HG02678 (cell line): ENCODE measurements around the gene SLC22A2.

ENCODE experiments used
- ATAC-seq: cut with Tn5 transposase; IDR thresholded peaks from one replicate; pipeline ENCODE4 v1.9.1; 2021; ENCODE audit warnings: mild to moderate bottlenecking, moderate library complexity; ENCODE audit not compliant: unreplicated experiment

The SLC22A2 gene

GRCh38 chr6:160172704-160173103 is 85.9 kb downstream of the SLC22A2 start:
- no peak for ATAC-seq

DNA sequence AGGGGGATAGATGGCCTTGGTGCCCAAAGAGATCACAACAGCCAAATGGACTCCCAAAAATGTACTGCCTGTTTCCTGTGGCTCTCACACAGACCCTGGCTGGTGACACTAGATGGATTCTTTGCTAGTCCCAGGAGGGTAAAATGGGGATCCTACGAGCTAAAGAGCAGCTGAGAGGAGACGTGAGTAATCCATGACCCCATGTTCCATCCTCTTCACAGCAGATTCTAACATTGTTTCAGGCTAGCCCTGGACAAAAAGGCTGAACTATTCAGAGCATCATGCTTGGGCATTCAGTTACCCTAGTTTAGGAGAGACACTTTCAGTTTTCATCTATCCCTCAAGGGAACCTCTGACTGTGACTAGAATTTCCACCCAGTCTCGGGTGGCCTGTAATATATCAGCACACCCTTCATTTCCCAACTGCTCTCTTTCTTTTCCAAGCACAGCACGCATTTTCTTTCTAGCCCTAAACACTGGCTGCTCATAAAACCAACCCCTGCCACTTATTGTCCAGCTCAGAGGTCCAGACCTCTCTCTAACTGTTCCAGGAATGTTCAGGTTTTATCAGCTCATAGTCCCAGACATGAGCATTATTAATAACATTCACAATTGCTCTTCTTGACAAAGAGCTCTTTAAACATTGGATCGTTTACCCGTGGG is 88.5 kb downstream of the SLC22A2 start:
- no peak for ATAC-seq

GRCh38 chr6:160167604-160168399 is 90.8 kb downstream of the SLC22A2 start:
- no peak for ATAC-seq
